BJ (cell line): ENCODE data around the gene LRRC73. TPM values are rescaled to one million over a fixed set of nuclear protein-coding genes. Genes with fewer than 3 reads are reported as not detected.

Experiments
- CTCF ChIA-PET: fragments of 350-600 bp; formaldehyde crosslinking; extraction: SDS; loops from one replicate; lab custom pipeline; 2021; ENCODE audit warnings: antibody characterized with exemption, inconsistent platforms; lab: Yijun Ruan, JAX
- POLR2A ChIA-PET: fragments of 300-600 bp; sonication (Branson Sonifier 250); formaldehyde crosslinking; extraction: SDS; loops from one replicate; lab custom pipeline; 2021; ENCODE audit warnings: antibody characterized with exemption; lab: Charles Lee
- DNase-seq: peaks from one replicate; pipeline ENCODE4 v3.0.0-alpha.2; 2011; ENCODE audit warnings: low read depth
- H3K27me3 ChIP-seq: 2 replicates; pipeline ENCODE4 v1.6.0; 2011; ENCODE audit warnings: low read length; ENCODE audit not compliant: control insufficient read depth, insufficient read depth
- H3K36me3 ChIP-seq: 2 replicates; pipeline ENCODE4 v1.5.1; 2011; ENCODE audit warnings: low read length; ENCODE audit not compliant: control insufficient read depth, insufficient read depth
- H3K4me3 ChIP-seq: 2 replicates; pipeline ENCODE4 v1.5.1; 2011; ENCODE audit warnings: low read depth, mild to moderate bottlenecking, control low read depth, low read length
- CTCF ChIP-seq: IDR thresholded peaks from 2 replicates; pipeline ENCODE4 v1.5.1; 2011; ENCODE audit warnings: low read depth, mild to moderate bottlenecking, control low read depth, inconsistent platforms, low read length, moderate library complexity; ENCODE audit not compliant: insufficient read depth
- polyA plus RNA-seq: library from polyadenylated mRNA; depleted of rRNA; stranded (reverse); fragments of >200 nt; gene quantifications from 2 replicates; pipeline ENCODE4 v1.2.3, GENCODE V29; 2011

LRRC73 gene
- polyA plus RNA-seq, 1 experiment = 0.33 TPM

- POLR2A ChIA-PET = no interaction called here
- Histone ChIP-seq H3K27me3 (no peaks in the 10 kb centered on the region), H3K36me3 (peaks cover 34% of the 10 kb centered on the region), H3K4me3 (peak overlapping the region; percentile 61)
- CTCF ChIA-PET = interaction anchor here (1.0 to 12.0 kb wide), 4 partner anchors 17 to 249 kb away, joined by 3 to 136 read pairs (median 71); partner anchors contain the start of gene DLK2
- DNase-seq = no peak
- TF ChIP-seq CTCF = no peak
Observed at GRCh38 chr6:43510827-43511163, 649 bp upstream of the LRRC73 start.

- Histone ChIP-seq H3K4me3 (peak overlapping the region; percentile 61), H3K27me3 (no peaks in the 10 kb centered on the region), H3K36me3 (peaks cover 33% of the 10 kb centered on the region)
- no peak for DNase-seq
- POLR2A ChIA-PET = interaction anchor here (0.6 kb wide), 1 partner anchor 505 kb away, joined by 5 read pairs; no protein-coding TSS in a partner anchor
- CTCF ChIA-PET = interaction anchor here (0.6 to 12.0 kb wide), 8 partner anchors 10 to 247 kb away, joined by 3 to 136 read pairs (median 12); partner anchors contain the start of gene DLK2
- TF ChIP-seq CTCF = 0 out of 2 replicates have a peak, but pooled peaks have one; percentile 4
Observed at GRCh38 chr6:43509142-43509983, 783 bp downstream of the LRRC73 start.

- no peak for DNase-seq
- Histone ChIP-seq H3K27me3 (no peaks in the 10 kb centered on the region), H3K36me3 (peaks cover 32% of the 10 kb centered on the region), H3K4me3 (no peak overlapping the region)
- ChIA-PET POLR2A (interaction anchor here (0.6 kb wide), 1 partner anchor 66 kb away, joined by 3 read pairs; no protein-coding TSS in a partner anchor), CTCF (interaction anchor here (1.6 to 12.0 kb wide), 9 partner anchors 8 to 246 kb away, joined by 4 to 136 read pairs (median 11); partner anchors contain the start of genes DLK2, POLR1C and YIPF3)
- TF ChIP-seq CTCF = no peak
Observed at GRCh38 chr6:43508481-43509141, 1.5 kb downstream of the LRRC73 start.

GRCh38 chr6:43506667-43507471 lies 3.3 kb downstream of the LRRC73 start:
- POLR2A ChIA-PET = interaction anchor here (0.6 to 0.7 kb wide), 2 partner anchors 10 to 30 kb away, joined by 4 to 13 read pairs; partner anchors contain the start of gene TJAP1
- CTCF ChIA-PET = interaction anchor here (0.5 to 12.0 kb wide), 42 partner anchors 9 to 509 kb away, joined by 3 to 136 read pairs (median 5); partner anchors contain the start of genes DLK2, DNPH1, POLR1C and TJAP1

More at GRCh38 chr6:43506667-43507471, 3.3 kb downstream of the LRRC73 start:
- Histone ChIP-seq H3K4me3 (no peak overlapping the region), H3K36me3 (peaks cover 31% of the 10 kb centered on the region), H3K27me3 (no peaks in the 10 kb centered on the region)
- no peak for DNase-seq
- TF ChIP-seq CTCF = peak; percentile 95
